GM18517 (cell line): ENCODE measurements around the gene MCTP1.

Source experiments
- ATAC-seq: cut with Tn5 transposase; IDR thresholded peaks from one replicate; pipeline ENCODE4 v1.9.1; 2021; ENCODE audit warnings: mild to moderate bottlenecking, moderate library complexity; ENCODE audit not compliant: unreplicated experiment

Gene MCTP1

GRCh38 chr5:94674490-94675382 lies 610.2 kb downstream of the MCTP1 start:
- no peak for ATAC-seq

- no peak for ATAC-seq
Measured at GRCh38 chr5:94672746-94673145, 612.1 kb downstream of the MCTP1 start.

- no peak for ATAC-seq
Measured at GRCh38 chr5:94670726-94671125, 614.2 kb downstream of the MCTP1 start.

DNA sequence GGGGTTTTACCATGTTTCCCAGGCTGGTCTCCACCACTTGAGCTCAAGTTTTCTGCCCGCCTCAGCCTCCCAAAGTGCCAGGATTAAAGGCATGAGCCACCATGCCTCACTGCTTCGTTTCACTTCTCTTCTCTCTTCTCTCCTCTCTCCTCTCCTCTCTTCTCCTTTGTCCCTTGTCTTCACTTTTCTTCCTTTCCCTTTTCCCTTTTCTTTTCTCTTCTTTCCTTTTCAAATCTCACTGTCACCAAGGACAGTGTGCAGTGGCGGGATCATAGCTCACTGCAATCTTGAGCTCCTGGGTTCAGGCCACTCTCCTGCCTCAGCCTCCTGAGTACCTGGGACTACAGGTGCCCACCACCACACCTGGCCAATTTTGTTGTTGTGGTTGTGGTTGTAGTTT lies 617.0 kb downstream of the MCTP1 start:
- no peak for ATAC-seq

GRCh38 chr5:94661086-94661485 lies 623.8 kb downstream of the MCTP1 start:
- no peak for ATAC-seq

DNA sequence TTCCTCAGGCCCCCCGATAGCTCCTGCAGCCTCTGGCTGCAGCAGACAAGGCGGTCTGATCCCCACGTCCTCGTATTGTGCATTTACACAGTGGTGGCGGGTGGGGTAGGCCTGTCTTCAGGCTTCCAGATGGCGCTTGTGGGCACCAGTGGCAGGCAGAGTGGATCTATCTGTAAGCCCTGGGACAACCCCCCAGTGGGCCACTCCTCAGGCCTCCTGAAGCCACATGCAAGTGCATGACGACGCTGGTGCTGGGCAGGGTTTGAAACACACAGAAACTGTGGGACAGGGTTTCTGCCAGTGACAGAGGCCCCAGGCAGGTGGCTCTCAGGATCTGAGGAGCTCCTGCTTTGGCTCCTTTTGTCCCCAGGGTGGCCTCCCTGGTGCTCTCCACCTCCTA lies 624.4 kb downstream of the MCTP1 start:
- ATAC-seq, result no peak

DNA sequence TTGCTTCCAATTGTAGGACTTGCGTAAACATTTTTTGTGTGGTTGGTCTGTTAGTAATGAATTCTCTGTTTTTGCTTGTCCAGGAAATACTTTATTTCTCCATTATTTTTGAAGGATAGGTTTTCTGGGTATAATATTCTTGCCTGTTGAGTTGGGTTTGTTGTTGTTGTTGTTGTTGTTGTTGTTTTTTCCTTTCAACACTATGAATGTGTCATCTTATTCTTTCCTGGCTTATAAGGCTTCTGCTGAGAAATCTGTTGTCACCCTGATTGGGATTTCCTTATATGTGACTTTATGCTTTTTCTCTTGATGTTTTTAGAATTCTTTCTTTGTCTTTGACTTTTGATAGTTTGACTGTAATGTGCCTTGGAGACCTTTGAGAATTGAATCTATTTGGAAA lies 626.6 kb downstream of the MCTP1 start:
- ATAC-seq, result no peak
